ENCODE measurements around the gene CLEC16A. TPM values are rescaled to one million over a fixed set of nuclear protein-coding genes. Genes with fewer than 3 reads are reported as not detected.
A peak's percentile ranks its signal among the peaks of the same experiment; 100 is the strongest.
"Not testable (repeated sequence)": the region's sequence is repeated elsewhere in the genome, so short reads cannot be mapped to it uniquely, and the experiment has no call there.

CLEC16A gene
- total and polyA plus RNA-seq, 9 of the 15 experiments (the other 6 are each of a cell fraction or from before 2014, with no cell fraction given): 1.00 to 22.3 (median 10.0) TPM

DNA sequence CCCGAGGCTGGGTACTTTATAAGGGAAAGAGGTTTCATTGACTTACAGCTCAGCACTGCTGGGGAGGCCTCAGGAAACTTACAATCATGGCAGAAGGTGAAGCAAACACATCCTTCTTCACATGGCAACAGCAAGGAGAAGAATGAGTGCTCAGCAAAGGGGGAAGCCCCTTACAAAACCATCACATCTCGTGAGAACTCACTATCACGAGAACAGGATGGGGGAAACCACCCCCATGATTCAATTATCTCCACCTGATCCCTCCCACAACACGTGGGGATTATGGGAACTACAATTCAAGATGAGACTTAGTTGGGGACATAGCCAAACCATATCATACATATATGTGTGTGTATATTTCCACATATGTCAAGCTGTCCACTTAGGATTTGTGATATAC is 22.2 kb downstream of the CLEC16A start:
- WGBS (ENCODE audit: insufficient coverage, low coverage, missing lambda C conversion rate): 15% methylated on average over 4 of the region's 4 CpGs
- H3K9me3 ChIP-seq (replicated peaks; ENCODE audit: control insufficient read depth, insufficient read depth, low read depth, low read length); H4K20me1 ChIP-seq (replicated peaks; ENCODE audit: control insufficient read depth, insufficient read depth, low read length); H3K27me3 ChIP-seq (ENCODE audit: control insufficient read depth in 2 of 2, insufficient read depth in 2 of 2, low read length in 2 of 2); H3K27ac ChIP-seq (ENCODE audit: extremely low read depth, low read depth, low read length); ATAC-seq; DNase-seq (ENCODE audit: extremely low read depth in 1 of 4, low spot score in 3 of 4); FAIRE-seq; H3K9ac ChIP-seq (ENCODE audit: insufficient read depth in 1 of 2, low read depth in 2 of 2, low read length in 2 of 2); H2AFZ ChIP-seq (ENCODE audit: low read depth, low read length); H3K4me3 ChIP-seq; POLR2A ChIA-PET; CTCF ChIA-PET (ENCODE audit: low intra/inter-chr PET ratio); intact Hi-C loops (cut with micrococcal nuclease); H3K9me1 ChIP-seq (ENCODE audit: control insufficient read depth, insufficient read depth, low read length); BruUV-seq (replicated peaks); H3K79me2 ChIP-seq (ENCODE audit: control insufficient read depth, insufficient read depth, low read length): not testable (repeated sequence)
- in situ Hi-C loops (cut with MboI): loop anchor here (5.0 to 25.0 kb wide), 3 partner anchors 396 to 696 kb away; partner anchors contain the start of gene SNN
- H3K4me1 ChIP-seq (replicated peaks in 1 of 2; ENCODE audit: control insufficient read depth in 2 of 2, insufficient read depth in 2 of 2, low read length in 2 of 2): peaks cover 17 to 18% of the 10 kb centered on the region in 2 experiments
- peaks cover 55% of the 10 kb centered on the region for H3K36me3 ChIP-seq (ENCODE audit: control insufficient read depth, insufficient read depth, low read length)
- TF ChIP-seq ZNF584 (CRISPR knock-in tag; IDR thresholded peaks at IDR 0.05; ENCODE audit: low read depth) (0 out of 2 replicates have a peak, but pooled peaks have one; percentile 29), CHD2 (IDR thresholded peaks at IDR 0.05; ENCODE audit: low read depth, low read length) (peak; percentile 61; the same call in 1 of the 2 replicates)
- TF ChIP-seq, protein P1, sequence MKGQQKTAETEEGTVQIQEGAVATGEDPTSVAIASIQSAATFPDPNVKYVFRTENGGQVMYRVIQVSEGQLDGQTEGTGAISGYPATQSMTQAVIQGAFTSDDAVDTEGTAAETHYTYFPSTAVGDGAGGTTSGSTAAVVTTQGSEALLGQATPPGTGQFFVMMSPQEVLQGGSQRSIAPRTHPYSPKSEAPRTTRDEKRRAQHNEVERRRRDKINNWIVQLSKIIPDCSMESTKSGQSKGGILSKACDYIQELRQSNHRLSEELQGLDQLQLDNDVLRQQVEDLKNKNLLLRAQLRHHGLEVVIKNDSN (CRISPR knock-in tag; IDR thresholded peaks at IDR 0.05): peak; percentile 28; the same call in 1 of the 2 replicates
- TF ChIP-seq, protein P2, sequence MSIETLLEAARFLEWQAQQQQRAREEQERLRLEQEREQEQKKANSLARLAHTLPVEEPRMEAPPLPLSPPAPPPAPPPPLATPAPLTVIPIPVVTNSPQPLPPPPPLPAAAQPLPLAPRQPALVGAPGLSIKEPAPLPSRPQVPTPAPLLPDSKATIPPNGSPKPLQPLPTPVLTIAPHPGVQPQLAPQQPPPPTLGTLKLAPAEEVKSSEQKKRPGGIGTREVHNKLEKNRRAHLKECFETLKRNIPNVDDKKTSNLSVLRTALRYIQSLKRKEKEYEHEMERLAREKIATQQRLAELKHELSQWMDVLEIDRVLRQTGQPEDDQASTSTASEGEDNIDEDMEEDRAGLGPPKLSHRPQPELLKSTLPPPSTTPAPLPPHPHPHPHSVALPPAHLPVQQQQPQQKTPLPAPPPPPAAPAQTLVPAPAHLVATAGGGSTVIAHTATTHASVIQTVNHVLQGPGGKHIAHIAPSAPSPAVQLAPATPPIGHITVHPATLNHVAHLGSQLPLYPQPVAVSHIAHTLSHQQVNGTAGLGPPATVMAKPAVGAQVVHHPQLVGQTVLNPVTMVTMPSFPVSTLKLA (conservative IDR thresholded peaks at IDR 0.05): 0 out of 4 replicates have a peak, but pooled peaks of 1 of the 2 experiments have one; percentile 14
- H3K4me2 ChIP-seq (ENCODE audit: insufficient read depth, low read length): peak overlapping the region; percentile 51; the same call in 1 of the 2 replicates

Measured in K562 (cell line).